Adrenal gland (tissue), 12 donors: ENCODE data around the gene ABCF2. TPM values are rescaled to one million over a fixed set of nuclear protein-coding genes. Genes with fewer than 3 reads are reported as not detected.

Experiments used
- DNase-seq, 7 donors: peaks; one replicate each; pipeline ENCODE4 v3.0.0-alpha.2; 2019 to 2020
- H3K27ac ChIP-seq, 5 donors: fragments of 200-600 bp; sonication (generic) in 4 of 5; 1 replicate in 3 of 5; 2 replicates in 2 of 5; pipeline versions ENCODE4 v1.5.1 to v1.8.0; 2016 to 2020; ENCODE audit warnings: mild to moderate bottlenecking in 1 of 5
- H3K27me3 ChIP-seq: fragments of 200-600 bp; 2 replicates; pipeline ENCODE4 v1.8.0; 2021
- H3K36me3 ChIP-seq, 2 donors: fragments of 200-600 bp; replicated peaks in 1 of 2; 1 replicate in 1 of 2; 2 replicates in 1 of 2; pipeline versions ENCODE4 v1.5.1 to v1.8.0; 2018 to 2022
- H3K4me1 ChIP-seq, 2 donors: fragments of 200-600 bp; replicated peaks in 1 of 2; 1 replicate in 1 of 2; 2 replicates in 1 of 2; pipeline versions ENCODE4 v1.5.1 to v1.8.0; 2018 to 2021
- H3K4me3 ChIP-seq, 4 donors: fragments of 200-600 bp; sonication (generic) in 3 of 4; one replicate each; pipeline ENCODE4 v1.5.1; 2016 to 2018
- H3K9me3 ChIP-seq, 3 donors: fragments of 200-600 bp; sonication (generic) in 1 of 3; replicated peaks in 1 of 3; 1 replicate in 2 of 3; 2 replicates in 1 of 3; pipeline versions ENCODE4 v1.5.1 to v1.8.0; 2016 to 2021
- CTCF ChIP-seq, 6 experiments: fragments of 450-650 bp in 4 of 6; fragments of 200-600 bp in 2 of 6; sonication (generic) in 1 of 6; IDR thresholded peaks; 1 replicate in 5 of 6; 2 replicates in 1 of 6; pipeline versions ENCODE4 v1.5.1 to v1.8.0; 2016 to 2021; ENCODE audit warnings: antibody characterized with exemption in 6 of 6, mild to moderate bottlenecking in 2 of 6, moderate library complexity in 1 of 6
- POLR2A ChIP-seq, 2 donors: fragments of 450-650 bp; IDR thresholded peaks; one replicate each; pipeline ENCODE4 v1.6.1; 2017; ENCODE audit warnings: antibody characterized with exemption in 2 of 2, mild to moderate bottlenecking in 2 of 2, moderate library complexity in 1 of 2
- WGBS, 4 donors: extraction: QIAGEN DNeasy Blood & Tissue Kit in 2 of 4; methylation state at CpG; one replicate each; pipeline versions ENCODE4 v1.1.5 to v1.1.7; 2013 to 2017; 5-methylcytosine and 5-hydroxymethylcytosine counted together
- intact Hi-C, 2 donors: fragments of 100-400 bp; cut with DNase I; formaldehyde crosslinking; loops; one replicate each; pipeline versions ENCODE4 v1.14.1 to v1.15.0; 2022 to 2023
- polyA plus RNA-seq, 3 donors: library from polyadenylated mRNA; stranded (reverse); fragments of 200-250 nt in 2 of 3; fragments of 350-450 nt in 1 of 3; fragmentation: Illumina TruSeq in 1 of 3; extraction: RNeasy Lipid Tissue Mini Kit (QIAGEN cat#74804) in 1 of 3; gene quantifications; one replicate each; pipeline ENCODE4 v1.2.3, GENCODE V29; 2013 to 2014
- total RNA-seq, 9 donors: library from RNA; depleted of rRNA in 4 of 9; stranded (reverse); fragments of >200 nt in 4 of 9; fragments of 120-200 nt in 1 of 9; fragmentation: NEBNext Ultra II Directional in 1 of 9; extraction: Animal tissue kit (Norgen Biotek cat#: 25700) in 1 of 9; gene quantifications; one replicate each; pipeline versions ENCODE4 v1.1.0 to v1.2.4, GENCODE V29; 2013 to 2023
- donor health status: healthy with polysubstance abuse.
- donor health status: Bipolar disorder and iron deficiency.
- donor health status: DM: yes; HTN: yes; CAD: no.
- donor health status: DM: no; HTN: no; CAD: no.
- donor health status: DM: no; HTN: no; CAD: no.
- donor health status: DM: yes; HTN: yes; CAD: no.

ABCF2 gene
- total and polyA plus RNA-seq, 12 donors, result 15.6 to 110 (median 29.3) TPM

GRCh38 chr7:151201344-151201743 lies 25.7 kb downstream of the ABCF2 start:
- no peaks in the 10 kb centered on the region for H3K4me1 ChIP-seq
- intact Hi-C loops, result no loop called here
- no peak overlapping the region for H3K4me3 ChIP-seq
- TF ChIP-seq POLR2A (IDR thresholded peaks at IDR 0.05) (no peak), CTCF (IDR thresholded peaks at IDR 0.05) (no peak)
- no peaks in the 10 kb centered on the region for H3K36me3 ChIP-seq
- H3K27ac ChIP-seq, result no peak overlapping the region
- no peak for DNase-seq
- 79 to 88% (median 82%) methylated on average over 3 of the region's 3 CpGs for WGBS, 4 donors
- H3K27me3 ChIP-seq, result no peaks in the 10 kb centered on the region
- H3K9me3 ChIP-seq, result no peaks in the 10 kb centered on the region

DNA sequence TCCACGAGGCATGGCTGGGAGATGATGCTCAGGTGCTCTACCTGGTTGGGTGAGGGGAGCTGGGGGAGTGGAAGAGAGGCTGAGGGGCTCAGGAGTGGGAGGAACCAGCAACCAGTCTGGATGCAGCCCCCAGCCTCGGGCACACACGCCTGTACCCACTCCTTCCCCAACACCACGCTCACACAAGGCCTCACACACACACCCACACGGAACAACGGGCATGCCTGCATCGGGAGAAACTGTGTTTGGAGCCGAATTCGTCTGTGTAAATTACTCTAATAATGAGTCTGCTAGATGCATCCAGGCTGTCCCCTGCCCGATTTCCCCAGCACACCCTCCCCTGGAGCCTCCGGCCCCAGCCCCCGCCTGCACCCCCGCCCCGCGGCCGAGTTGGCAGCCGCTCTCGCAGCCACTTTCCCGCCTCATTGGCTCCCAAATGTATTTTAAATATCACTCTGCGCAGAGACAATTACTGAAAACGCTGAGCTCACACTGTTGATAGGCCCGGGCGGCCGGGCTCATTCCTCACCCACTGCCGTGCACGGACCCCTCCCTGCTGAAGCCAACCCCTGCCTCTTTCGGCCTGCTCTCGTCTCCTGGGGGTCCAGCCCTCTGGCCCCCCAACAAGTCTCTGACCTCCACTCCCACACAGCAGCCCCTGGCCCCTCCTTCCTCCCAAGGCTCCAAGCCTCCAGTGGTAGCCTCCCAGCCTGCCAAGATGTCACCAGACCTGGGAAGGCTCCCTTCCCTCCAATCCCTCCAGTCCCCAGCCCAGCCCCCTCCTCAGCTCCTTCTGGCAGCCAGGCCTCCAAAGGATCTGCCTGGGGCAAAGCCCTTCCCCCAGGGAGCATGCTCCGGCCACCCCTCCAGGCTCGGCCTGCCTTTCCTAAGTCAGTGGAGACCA lies 27.8 kb downstream of the ABCF2 start:
- Histone ChIP-seq H3K36me3 (no peaks in the 10 kb centered on the region), H3K4me1 (no peaks in the 10 kb centered on the region), H3K4me3 (no peak overlapping the region), H3K27ac (no peak overlapping the region), H3K9me3 (no peaks in the 10 kb centered on the region), H3K27me3 (no peaks in the 10 kb centered on the region)
- TF ChIP-seq POLR2A (IDR thresholded peaks at IDR 0.05) (no peak), CTCF (IDR thresholded peaks at IDR 0.05) (no peak)
- intact Hi-C loops, result no loop called here
- DNase-seq, result no peak
- WGBS, 4 donors, result 47 to 75% (median 61%) methylated on average over 20 to 30 of the region's 30 CpGs

- Histone ChIP-seq H3K4me3 (no peak overlapping the region), H3K36me3 (no peaks in the 10 kb centered on the region), H3K9me3 (no peaks in the 10 kb centered on the region), H3K27ac (no peak overlapping the region), H3K27me3 (no peaks in the 10 kb centered on the region), H3K4me1 (no peaks in the 10 kb centered on the region)
- TF ChIP-seq POLR2A (IDR thresholded peaks at IDR 0.05), result no peak
- no peak for TF ChIP-seq CTCF (IDR thresholded peaks at IDR 0.05)
- DNase-seq, result no peak
- intact Hi-C loops, result no loop called here
Observed at GRCh38 chr7:151197932-151198331, 29.1 kb downstream of the ABCF2 start.

- intact Hi-C loops, result no loop called here
- Histone ChIP-seq H3K27me3 (no peaks in the 10 kb centered on the region), H3K9me3 (no peaks in the 10 kb centered on the region), H3K4me3 (no peak overlapping the region), H3K27ac (no peak overlapping the region), H3K4me1 (no peaks in the 10 kb centered on the region), H3K36me3 (no peaks in the 10 kb centered on the region)
- TF ChIP-seq CTCF (IDR thresholded peaks at IDR 0.05) (no peak), POLR2A (IDR thresholded peaks at IDR 0.05) (no peak)
- WGBS, 4 donors, result 47 to 61% (median 52%) methylated on average over 18 to 19 of the region's 19 CpGs
- no peak for DNase-seq
Observed at GRCh38 chr7:151195616-151196450, 31.2 kb downstream of the ABCF2 start.
